Erythroblast (primary cell): ENCODE measurements around the gene TOR1AIP2.

Experiments
- GATA1 ChIP-seq: IDR thresholded peaks from 2 replicates; pipeline ENCODE4 v1.6.1; 2011; ENCODE audit warnings: low read depth, mild to moderate bottlenecking, control low read depth, low read length, moderate library complexity
- POLR2A ChIP-seq: IDR thresholded peaks from 2 replicates; pipeline ENCODE4 v1.6.1; 2011; ENCODE audit warnings: mild to moderate bottlenecking, low read length

DNA sequence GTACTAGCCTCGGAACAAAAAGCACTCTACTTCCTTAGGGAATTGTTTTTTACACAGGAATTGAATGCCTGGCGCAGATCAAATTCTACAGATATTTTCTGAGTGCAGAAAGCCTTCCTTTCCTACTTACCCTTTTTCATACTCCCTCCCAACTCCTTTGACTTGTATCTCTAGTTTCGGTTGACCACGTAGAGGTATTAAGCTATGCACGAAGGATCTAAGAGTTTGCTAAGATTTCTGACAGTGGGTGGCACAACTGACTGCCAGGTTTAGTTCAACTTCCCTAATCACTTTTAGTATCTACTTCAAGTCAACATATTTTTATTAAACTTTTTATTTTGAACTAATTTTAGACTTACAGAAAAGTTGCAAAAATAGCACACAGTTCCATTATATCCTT, 5.0 kb downstream of the TOR1AIP2 start:
- TF ChIP-seq POLR2A, result no peak
- TF ChIP-seq GATA1, result no peak
